Thyroid gland (tissue), 4 donors: Measurements from ENCODE around the gene TOP2B. TPM values are rescaled to one million over a fixed set of nuclear protein-coding genes. Genes with fewer than 3 reads are reported as not detected.
A peak's percentile ranks its signal among the peaks of the same experiment; 100 is the strongest.

Experiments used
- DNase-seq, 2 donors: peaks; one replicate each; pipeline ENCODE4 v3.0.0-alpha.2; 2019
- H3K27ac ChIP-seq, 3 donors: fragments of 200-600 bp; sonication (generic); 1 replicate in 2 of 3; 2 replicates in 1 of 3; pipeline ENCODE4 v1.5.1; 2016 to 2019; ENCODE audit warnings: mild to moderate bottlenecking in 1 of 3, moderate library complexity in 1 of 3
- H3K27me3 ChIP-seq: fragments of 200-600 bp; sonication (generic); one replicate; pipeline ENCODE4 v1.5.1; 2019
- H3K36me3 ChIP-seq, 2 donors: fragments of 200-600 bp; sonication (generic); one replicate each; pipeline ENCODE4 v1.5.1; 2016 to 2019
- H3K4me1 ChIP-seq, 2 donors: fragments of 200-600 bp; sonication (generic); one replicate each; pipeline ENCODE4 v1.5.1; 2017 to 2019
- H3K4me3 ChIP-seq, 3 donors: fragments of 200-600 bp; sonication (generic); replicated peaks in 1 of 3; 1 replicate in 2 of 3; 2 replicates in 1 of 3; pipeline ENCODE4 v1.5.1; 2016; ENCODE audit warnings: mild to moderate bottlenecking in 1 of 3
- H3K9me3 ChIP-seq: fragments of 200-600 bp; sonication (generic); one replicate; pipeline ENCODE4 v1.5.1; 2017
- POLR2A ChIP-seq, 2 donors: fragments of 450-650 bp; IDR thresholded peaks; one replicate each; pipeline ENCODE4 v1.6.1; 2017; ENCODE audit warnings: antibody characterized with exemption in 2 of 2, mild to moderate bottlenecking in 2 of 2, moderate library complexity in 1 of 2
- WGBS, 2 donors: methylation state at CpG; one replicate each; pipeline ENCODE4 v1.1.5; 2017; 5-methylcytosine and 5-hydroxymethylcytosine counted together
- intact Hi-C: fragments of 100-400 bp; cut with DNase I; formaldehyde crosslinking; loops from one replicate; pipeline ENCODE4 v1.15.1; 2023
- total RNA-seq, 4 donors: library from RNA; depleted of rRNA; stranded (reverse); fragments of >200 nt; gene quantifications; one replicate each; pipeline ENCODE4 v1.2.3, GENCODE V29; 2016
- TF ChIP-seq, protein P1 (sequence below), 6 experiments: fragments of 200-600 bp in 3 of 6; fragments of 450-650 bp in 3 of 6; sonication (generic) in 3 of 6; IDR thresholded peaks; one replicate each; pipeline ENCODE4 v1.5.1; 2016 to 2019; ENCODE audit warnings: antibody characterized with exemption in 6 of 6, mild to moderate bottlenecking in 2 of 6, inconsistent platforms in 1 of 6, moderate library complexity in 1 of 6

The TOP2B gene
- total RNA-seq, 4 donors from 2014 or later: 109 to 180 (median 131) TPM

DNA sequence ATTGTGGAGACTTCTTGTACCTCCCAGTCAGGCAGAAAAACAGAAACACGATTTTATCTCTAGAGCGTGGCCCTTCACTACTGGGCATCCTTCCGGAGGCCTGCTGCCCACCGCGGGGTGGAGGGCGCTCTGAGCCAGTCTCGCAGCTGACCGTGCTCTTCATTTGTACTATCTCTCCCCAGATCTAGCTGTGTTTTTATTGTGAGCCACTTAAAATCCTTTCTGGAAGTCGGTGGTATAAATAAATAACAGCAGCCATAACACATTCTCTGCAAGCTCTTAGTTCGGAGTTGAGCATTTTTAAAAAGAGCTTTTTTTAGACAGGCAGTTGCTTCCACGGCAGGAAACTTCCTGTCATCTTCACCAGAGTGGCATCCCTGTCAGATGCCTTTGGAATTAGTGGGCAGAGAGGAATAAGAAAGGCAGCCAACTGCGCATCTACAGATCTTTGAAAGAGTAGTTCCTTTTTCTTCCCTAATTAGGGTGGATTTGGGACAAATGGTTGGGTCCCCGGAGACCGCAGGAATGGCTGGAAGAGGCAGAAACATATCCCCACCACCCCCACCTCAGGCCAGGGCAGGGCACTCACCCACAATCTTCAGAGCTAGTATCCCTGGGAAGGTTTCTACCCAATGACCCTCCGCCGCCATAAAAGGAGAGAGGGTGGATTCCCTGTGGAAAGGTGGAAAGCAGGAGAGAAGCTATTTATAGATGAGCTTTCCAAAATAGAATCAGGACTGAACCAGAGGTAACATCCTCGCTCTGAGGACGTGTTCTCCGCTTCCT lies 91.1 kb downstream of the TOP2B start:
- TF ChIP-seq, protein P1, sequence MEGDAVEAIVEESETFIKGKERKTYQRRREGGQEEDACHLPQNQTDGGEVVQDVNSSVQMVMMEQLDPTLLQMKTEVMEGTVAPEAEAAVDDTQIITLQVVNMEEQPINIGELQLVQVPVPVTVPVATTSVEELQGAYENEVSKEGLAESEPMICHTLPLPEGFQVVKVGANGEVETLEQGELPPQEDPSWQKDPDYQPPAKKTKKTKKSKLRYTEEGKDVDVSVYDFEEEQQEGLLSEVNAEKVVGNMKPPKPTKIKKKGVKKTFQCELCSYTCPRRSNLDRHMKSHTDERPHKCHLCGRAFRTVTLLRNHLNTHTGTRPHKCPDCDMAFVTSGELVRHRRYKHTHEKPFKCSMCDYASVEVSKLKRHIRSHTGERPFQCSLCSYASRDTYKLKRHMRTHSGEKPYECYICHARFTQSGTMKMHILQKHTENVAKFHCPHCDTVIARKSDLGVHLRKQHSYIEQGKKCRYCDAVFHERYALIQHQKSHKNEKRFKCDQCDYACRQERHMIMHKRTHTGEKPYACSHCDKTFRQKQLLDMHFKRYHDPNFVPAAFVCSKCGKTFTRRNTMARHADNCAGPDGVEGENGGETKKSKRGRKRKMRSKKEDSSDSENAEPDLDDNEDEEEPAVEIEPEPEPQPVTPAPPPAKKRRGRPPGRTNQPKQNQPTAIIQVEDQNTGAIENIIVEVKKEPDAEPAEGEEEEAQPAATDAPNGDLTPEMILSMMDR (IDR thresholded peaks at IDR 0.05): no peak
- TF ChIP-seq POLR2A (IDR thresholded peaks at IDR 0.05): no peak
- H3K27ac ChIP-seq: peak overlapping the region; percentile 34 to 61 (median 57)
- H3K4me3 ChIP-seq: no peak overlapping the region

DNA sequence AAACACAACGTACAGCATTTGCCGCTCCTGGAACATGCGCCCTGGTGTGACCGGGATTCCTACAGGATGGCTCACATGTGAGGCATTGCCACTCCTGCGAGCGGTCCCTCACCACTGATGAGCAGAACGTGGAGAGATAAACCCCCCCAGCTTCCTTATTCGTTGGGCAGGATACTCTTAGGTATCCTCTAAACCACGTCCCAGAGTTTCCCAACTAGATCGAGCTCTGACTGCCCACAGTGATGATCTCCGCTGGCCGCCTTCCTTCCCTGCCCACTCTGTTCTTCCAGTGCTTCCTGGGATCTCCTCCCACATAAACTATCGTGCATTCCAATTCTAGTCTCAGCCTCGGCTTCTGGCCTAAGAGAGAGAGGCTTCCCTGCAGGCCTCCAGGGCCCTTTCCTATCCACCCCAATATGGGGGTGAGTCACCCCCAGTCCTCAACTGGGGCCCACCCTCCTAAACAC lies 91.8 kb downstream of the TOP2B start:
- H3K4me3 ChIP-seq: no peak overlapping the region
- 84 to 85% methylated on average over 14 of the region's 14 CpGs for WGBS, 2 donors
- no peaks in the 10 kb centered on the region for H3K9me3 ChIP-seq
- H3K27ac ChIP-seq: peak overlapping the region; percentile 34 to 61 (median 57)
- TF ChIP-seq POLR2A (IDR thresholded peaks at IDR 0.05): no peak
- TF ChIP-seq, protein P1 (IDR thresholded peaks at IDR 0.05): no peak
- peak in 1 of 2 donors; percentile 17 for DNase-seq
- peaks cover 0 to 4% of the 10 kb centered on the region in 2 donors for H3K36me3 ChIP-seq
- H3K4me1 ChIP-seq: peaks cover 8 to 14% of the 10 kb centered on the region in 2 donors
- no peaks in the 10 kb centered on the region for H3K27me3 ChIP-seq
- intact Hi-C loops: no loop called here

More for the DNA sequence above, 91.1 kb downstream of the TOP2B start:
- Histone ChIP-seq H3K4me1 (peaks cover 8 to 14% of the 10 kb centered on the region in 2 donors), H3K36me3 (peaks cover 0 to 4% of the 10 kb centered on the region in 2 donors), H3K27me3 (no peaks in the 10 kb centered on the region), H3K9me3 (no peaks in the 10 kb centered on the region)
- intact Hi-C loops: no loop called here
- peak; percentile 35 for DNase-seq
- WGBS, 2 donors: 50 to 59% methylated on average over 19 of the region's 19 CpGs

DNA sequence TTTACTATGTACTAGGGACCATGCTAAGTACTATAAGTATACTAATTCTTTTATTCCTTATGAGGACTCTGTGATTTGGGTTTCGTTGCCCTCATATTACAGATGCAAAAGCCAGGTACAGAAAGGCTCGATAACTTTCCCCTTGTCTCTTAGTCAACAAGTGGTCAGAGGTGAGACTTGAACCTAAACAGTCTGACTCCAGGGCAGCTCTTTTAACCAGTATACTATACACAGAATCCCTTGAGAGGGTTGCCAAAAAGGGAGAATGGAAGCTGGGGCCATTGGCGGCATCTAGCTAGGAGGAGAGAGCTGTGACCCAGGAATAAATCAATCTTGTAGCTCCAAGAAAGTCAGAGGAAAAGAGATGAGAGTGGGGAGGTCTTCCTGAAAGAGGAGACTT lies 92.4 kb downstream of the TOP2B start:
- intact Hi-C loops: no loop called here
- Histone ChIP-seq H3K27ac (no peak overlapping the region), H3K4me3 (no peak overlapping the region), H3K4me1 (peaks cover 8 to 14% of the 10 kb centered on the region in 2 donors), H3K27me3 (no peaks in the 10 kb centered on the region), H3K9me3 (no peaks in the 10 kb centered on the region), H3K36me3 (peaks cover 0 to 4% of the 10 kb centered on the region in 2 donors)
- DNase-seq: no peak
- TF ChIP-seq, protein P1 (IDR thresholded peaks at IDR 0.05): no peak
- no peak for TF ChIP-seq POLR2A (IDR thresholded peaks at IDR 0.05)
- WGBS, 2 donors: 96 to 98% methylated on average over 3 of the region's 3 CpGs

DNA sequence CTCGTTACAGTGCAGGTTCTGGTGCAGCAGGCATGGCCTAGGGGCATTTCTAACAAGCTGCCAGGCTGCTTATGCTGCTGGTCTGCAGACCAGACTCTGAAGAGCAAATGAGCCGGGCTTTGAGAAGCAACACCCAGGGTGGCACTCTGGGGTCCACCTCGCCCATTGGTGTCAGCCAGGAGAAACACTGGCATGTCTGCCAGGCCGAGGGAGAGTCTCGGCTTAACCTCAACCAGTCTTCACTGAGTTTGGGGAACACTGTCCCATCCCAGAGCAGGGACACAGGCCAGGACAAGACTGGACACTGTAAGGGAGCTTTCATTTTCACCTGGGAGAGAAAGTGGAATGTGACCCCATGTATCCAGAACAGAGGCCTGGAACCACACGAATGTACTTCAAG lies 93.4 kb downstream of the TOP2B start:
- Histone ChIP-seq H3K4me3 (no peak overlapping the region), H3K27ac (no peak overlapping the region), H3K4me1 (peaks cover 8 to 14% of the 10 kb centered on the region in 2 donors), H3K36me3 (peaks cover 0 to 4% of the 10 kb centered on the region in 2 donors), H3K9me3 (no peaks in the 10 kb centered on the region), H3K27me3 (no peaks in the 10 kb centered on the region)
- no peak for DNase-seq
- intact Hi-C loops: no loop called here
- 91 to 100% methylated on average over 1 to 6 of the region's 6 CpGs for WGBS, 2 donors
- no peak for TF ChIP-seq POLR2A (IDR thresholded peaks at IDR 0.05)
- TF ChIP-seq, protein P1 (IDR thresholded peaks at IDR 0.05): no peak

DNA sequence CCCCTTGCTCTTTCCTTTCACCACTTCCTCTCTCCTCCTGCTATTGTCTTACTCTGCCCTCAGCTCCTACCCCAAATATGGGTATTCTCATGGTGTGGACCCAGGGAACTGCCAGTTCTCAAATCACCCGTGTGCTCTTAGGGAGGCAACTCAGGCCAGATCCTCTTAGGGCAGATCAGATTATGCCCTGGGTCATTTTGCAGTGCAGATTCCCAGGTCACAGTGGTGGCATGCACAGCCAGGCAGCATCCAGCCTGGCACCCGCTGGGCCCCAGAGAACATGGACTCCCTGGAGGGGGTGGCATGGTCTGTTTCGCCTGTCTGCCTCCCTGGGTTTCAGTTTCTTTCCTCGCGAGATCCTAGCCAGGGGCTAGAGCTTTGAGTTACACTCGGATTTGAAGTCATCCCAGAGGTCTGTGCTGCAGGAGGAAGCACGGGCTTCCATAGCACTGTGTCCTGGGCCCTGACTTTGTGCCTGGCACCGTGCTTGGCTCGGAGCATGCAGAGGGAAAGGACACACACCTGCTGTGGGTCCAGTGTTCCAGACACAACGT lies 96.1 kb downstream of the TOP2B start:
- intact Hi-C loops: no loop called here
- Histone ChIP-seq H3K27me3 (no peaks in the 10 kb centered on the region), H3K36me3 (peaks cover 0 to 4% of the 10 kb centered on the region in 2 donors), H3K9me3 (no peaks in the 10 kb centered on the region), H3K27ac (no peak overlapping the region), H3K4me3 (no peak overlapping the region), H3K4me1 (peaks cover 6 to 9% of the 10 kb centered on the region in 2 donors)
- WGBS, 2 donors: 92 to 95% methylated on average over 10 of the region's 10 CpGs
- DNase-seq: no peak
- TF ChIP-seq, protein P1 (IDR thresholded peaks at IDR 0.05): no peak
- no peak for TF ChIP-seq POLR2A (IDR thresholded peaks at IDR 0.05)
